GM03348 (cell line): ENCODE measurements around the gene FCRL6.

Experiments
- DNase-seq: peaks from one replicate; pipeline ENCODE4 v3.0.0; 2012; ENCODE audit warnings: low spot score

The FCRL6 gene

DNA sequence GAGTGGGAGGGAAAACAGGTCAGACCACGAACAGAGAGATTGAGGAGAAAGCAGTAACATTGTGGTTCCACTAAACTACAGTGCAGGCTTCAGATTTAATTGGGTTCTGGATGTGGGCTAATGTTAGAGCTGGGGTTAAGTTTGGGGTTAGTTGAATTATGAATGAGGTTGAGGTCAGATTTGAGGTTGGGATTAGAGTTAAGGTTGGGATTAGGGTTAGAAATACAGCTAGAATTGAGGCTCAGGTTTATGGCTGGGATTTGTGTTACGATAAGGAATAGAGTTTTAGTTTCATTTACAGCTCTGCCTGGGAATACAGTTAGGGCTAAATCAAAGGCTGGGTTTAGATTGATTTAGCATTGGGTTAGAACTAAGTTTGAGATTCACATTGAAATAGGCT is 62.1 kb downstream of the FCRL6 start:
- DNase-seq: no peak
